Measurements from ENCODE around the gene ADISSP.

ADISSP gene

DNA sequence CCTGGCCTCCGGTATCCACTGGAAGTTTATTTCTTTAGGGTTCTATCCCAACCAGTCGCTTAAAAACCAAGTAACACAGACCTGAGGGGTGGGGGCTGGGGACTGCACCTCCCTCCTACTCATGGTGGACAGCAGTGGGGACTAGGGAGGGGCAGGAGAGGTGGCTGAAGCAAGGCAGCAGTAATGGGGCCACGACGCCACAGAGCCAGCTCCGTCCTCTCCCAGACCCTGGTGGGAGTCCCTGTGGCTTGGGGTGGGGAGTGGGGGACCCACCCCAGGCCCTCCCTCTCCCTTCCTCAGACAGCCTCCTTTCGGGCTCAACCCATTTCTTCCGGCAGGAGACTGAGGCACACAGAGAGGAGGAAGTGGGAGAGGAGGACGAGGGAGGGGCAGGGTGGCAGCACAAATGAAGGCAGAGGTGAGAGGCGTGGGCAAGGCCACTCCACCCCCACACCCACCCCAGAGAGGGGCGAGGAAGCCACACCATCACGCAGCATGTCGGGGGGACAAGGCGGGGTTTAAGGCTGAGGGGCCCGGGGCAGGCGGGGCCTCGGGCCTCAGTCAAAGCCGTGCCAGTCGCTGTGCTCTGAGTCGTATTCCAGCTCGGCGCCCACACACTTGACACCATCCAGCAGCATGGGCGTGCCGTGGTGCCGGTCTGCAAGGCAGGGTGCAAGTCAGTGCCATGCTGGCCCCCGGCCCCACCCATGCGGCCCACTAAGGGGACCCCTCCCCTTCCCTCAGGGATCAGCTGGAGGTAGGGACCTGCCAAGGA is 13.9 kb downstream of the ADISSP start:
- no peak for FAIRE-seq

DNA sequence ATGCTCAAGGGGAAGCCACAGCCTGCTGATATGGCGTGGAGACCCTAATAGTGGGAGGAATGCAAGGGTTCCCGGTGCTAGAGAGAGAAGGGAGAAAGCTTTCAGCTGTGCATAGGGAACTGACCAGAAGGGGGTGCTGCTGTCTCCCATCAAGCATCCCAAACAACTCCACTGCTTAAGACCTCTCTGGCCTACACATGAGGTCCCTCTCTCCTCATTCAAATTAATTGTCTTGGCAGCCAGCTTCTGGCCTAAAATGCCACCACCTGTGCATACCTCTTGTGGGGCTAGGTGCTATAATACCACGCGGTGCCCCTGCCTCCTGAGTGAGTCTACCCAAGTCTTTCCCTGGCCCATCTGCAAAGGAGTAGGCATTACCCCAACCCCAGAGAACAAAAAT is 14.5 kb downstream of the ADISSP start:
- no peak for FAIRE-seq

DNA sequence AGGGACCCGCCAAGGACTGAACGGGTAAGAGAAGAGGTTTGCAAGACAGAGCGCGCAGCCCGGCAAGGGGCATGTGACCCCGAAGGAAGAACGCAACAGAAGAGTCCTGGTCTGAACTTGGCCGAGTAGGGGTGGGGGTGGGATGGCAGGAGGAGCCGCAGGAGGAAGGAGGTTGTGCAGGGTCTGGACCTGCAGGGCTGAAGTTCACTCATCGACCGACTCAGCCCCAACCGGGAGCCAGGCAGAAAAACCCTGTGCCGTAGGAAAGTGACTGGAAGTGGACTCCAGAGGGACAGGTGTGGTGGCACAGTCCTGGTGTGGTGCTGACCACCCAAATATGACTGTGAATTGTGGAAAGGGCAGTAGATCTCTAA is 15.2 kb downstream of the ADISSP start:
- no peak for FAIRE-seq

DNA sequence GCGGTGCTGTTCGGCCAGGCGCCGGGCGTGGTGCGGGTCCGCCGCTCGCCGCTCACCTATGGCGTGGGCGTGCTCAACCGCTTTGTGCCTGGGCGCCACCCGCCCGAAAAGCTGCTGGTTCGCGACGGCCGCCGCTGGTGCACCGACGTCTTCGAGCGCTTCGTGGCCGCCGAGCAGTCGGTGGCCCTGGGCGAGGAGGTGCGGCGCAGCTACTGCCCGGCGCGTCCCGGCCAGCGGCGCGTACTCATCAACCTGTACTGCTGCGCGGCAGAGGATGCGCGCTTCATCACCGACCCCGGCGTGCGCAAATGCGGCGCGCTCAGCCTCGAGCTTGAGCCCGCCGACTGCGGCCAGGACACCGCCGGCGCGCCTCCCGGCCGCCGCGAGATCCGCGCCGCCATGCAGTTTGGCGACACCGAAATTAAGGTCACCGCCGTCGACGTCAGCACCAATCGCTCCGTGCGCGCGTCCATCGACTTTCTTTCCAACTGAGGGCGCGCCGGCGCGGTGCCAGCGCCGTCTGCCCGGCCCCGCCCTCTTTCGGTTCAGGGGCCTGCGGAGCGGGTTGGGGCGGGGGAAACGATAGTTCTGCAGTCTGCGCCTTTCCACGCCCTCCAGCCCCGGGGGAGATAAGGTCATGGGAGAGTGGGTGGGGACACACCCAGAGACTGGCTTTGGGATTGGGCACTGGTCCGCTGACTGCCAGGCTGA is 15.7 kb downstream of the ADISSP start:
- FAIRE-seq = no peak

DNA sequence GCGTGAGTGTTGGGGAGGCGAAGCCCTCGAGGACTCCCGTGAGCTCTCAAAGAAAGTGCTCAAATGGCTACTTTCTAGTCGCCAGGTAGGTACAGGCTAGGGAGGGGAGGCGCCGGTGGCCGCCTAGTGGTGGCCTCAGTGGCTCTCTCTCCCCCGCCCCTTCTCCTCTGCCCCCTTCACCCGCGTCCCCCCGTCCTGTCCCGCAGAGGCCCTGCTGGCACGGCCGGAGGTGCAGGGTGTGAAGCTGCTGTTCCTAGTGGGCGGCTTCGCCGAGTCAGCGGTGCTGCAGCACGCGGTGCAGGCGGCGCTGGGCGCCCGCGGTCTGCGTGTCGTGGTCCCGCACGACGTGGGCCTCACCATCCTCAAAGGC is 16.3 kb downstream of the ADISSP start:
- no peak for FAIRE-seq

DNA sequence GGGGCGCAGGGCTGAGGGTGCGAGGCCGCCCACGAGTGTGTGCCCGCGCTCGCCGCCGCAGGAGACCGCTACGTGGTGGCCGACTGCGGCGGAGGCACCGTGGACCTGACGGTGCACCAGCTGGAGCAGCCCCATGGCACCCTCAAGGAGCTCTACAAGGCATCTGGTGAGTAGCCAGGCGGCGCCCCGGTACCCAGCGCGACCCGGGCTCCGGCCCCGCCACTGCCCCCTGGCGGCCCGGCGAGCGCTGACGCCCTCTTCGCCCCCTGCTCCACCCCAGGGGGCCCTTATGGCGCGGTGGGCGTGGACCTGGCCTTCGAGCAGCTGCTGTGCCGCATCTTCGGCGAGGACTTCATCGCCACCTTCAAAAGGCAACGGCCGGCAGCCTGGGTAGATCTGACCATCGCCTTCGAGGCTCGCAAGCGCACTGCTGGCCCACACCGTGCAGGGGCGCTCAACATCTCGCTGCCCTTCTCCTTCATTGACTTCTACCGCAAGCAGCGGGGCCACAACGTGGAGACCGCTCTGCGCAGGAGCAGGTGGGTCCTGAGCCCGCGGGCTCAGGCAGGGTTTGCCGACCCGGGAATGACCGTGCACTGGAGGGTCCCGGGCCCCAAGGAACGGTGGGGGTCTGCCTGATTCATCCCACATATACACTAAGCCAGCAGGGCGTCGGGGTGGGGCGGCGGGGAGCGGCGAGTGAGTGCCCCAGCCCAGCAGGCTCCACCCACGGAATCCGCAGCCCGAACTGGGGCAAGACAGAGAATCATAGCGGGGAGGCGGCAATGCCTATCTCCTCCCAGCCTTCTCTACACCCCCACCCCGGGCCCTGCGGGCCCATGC is 17.6 kb downstream of the ADISSP start:
- no peak for FAIRE-seq

DNA sequence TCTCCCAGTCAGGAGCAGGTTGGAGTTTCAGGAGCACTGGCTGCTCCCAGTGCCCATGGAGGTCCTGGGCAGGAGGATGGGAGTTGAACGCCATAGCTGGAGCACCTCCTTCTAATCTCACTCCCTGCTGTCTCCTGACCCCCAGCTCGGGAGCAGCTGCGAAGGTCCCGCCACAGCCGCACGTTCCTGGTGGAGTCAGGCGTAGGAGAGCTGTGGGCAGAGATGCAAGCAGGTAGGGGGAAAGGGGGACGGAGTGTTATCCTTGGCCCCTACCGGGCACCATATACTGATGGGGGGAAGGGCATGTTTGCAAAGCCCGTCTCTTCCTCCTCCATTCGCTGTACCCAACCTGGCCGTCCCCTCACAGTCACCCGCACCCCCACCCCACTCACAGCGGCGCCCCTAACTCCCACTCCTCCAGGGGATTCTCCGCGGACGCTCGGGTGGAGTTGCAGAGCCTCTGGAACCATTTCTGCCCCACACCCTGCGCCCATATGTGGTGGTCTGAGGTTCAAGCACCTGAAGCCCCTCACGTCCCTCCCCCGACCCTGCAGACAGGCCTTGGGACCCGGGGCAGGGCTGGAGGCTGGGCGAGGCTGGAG is 18.4 kb downstream of the ADISSP start:
- no peak for FAIRE-seq

DNA sequence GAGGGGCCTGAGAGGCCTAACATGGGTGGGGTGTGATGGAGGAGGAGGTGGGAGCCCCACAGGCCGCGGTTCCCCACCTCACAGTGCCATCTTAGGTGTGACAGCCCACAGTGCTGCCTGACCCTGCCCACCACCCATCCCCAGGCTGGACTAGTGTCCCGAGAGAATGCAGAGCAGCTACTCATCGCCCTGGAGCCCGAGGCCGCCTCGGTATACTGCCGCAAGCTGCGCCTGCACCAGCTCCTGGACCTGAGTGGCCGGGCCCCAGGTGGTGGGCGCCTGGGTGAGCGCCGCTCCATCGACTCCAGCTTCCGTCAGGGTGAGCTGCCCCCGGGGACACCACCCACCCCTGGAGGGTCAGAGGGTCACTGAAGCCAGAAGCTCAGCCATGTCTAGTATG is 19.5 kb downstream of the ADISSP start:
- FAIRE-seq = no peak

DNA sequence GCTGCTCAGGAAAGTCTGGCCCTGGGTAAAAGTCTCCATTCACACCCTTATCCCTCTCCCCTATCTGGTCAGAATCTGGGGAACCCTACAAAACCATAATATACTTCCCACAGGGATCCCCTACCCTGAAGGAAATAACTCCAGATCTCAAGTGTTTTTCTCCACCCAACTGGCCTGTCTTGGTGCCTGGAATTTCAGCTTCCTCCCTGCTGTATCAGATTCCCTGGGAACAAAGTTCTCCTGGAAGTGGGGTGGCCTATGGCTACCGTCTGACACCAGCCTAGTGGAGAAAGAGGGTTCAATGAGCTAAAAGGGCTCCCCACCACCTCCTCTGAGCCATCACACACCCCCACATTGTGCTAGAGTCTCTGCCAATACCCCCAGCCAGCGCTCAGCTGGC is 20.1 kb downstream of the ADISSP start:
- FAIRE-seq = no peak

DNA sequence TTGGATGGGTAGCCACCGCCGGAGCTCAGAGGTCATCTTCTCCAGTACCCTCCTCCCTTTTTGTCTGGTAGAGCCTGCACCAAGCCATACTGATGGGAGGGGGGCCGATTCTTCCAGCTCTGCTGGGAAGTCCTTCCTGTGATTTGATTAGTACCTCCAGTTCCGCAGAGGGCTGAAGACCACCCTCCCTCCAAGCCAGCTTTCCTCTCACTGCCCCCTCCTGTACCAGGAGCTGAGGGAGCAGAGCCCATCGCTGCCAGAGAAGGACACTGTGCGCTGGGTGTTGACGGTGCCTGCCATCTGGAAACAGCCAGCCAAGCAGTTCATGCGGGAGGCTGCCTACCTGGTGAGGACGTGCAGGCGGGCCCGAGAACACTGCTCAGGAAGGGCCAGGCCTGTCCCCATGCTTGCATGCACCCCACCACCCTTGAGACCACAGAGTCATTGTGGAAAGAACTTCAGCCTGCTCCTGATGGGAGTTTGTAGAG is 21.8 kb downstream of the ADISSP start:
- no peak for FAIRE-seq

DNA sequence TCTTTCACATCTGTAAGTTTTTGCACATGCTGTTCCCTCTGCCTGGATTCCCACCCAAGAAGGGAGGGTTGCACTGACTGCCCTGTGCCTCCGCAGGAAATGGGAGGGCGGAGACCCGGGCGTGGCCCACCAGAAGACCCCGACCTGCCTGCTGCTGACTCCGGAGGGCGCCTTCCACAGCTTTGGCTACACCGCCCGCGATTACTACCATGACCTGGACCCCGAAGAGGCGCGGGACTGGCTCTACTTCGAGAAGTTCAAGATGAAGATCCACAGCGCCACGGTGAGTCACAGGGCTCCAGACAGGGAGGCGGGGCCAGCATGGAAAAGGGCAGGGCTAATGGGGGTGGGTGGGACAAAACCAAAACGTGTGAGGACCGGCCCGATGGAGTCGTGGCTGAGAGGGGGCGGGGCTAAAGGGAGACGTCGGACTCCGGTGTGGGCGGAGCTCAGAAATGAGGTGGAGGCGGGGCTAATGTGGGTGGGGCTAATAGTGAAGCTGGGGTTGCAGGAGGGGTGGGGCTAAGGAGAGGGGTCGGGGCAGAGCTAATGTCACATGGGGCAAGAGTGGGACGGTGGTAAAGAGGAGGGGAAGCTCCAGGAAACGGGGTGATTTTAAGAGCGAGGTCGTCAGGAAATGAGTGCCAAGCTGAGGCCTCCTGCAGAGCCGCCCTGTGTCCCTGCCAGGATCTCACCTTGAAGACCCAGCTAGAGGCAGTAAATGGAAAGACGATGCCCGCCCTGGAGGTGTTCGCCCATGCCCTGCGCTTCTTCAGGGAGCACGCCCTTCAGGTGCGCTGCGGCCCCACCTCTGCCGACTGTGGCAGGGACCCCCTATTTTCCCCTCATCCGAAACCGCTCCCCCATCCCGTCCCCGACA is 22.5 kb downstream of the ADISSP start:
- no peak for FAIRE-seq

DNA sequence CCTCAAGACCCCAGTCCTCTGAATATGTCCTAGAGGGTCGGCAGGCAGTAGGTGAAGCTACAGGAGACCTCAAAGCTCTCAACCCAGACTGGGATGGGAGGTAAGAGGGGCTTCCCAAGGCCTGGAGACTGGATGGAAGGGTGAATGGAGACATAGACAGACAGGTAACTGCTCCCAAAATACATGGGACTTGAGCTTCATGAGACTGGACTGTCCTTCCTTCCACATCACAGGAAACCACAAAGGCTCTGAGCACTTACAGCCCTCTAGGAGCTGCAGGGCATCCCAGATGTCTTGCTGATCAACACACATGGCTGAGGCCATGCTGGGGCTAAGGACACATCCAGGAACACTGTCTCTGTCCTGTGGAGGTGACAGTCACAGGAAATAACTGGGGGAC is 23.5 kb downstream of the ADISSP start:
- no peak for FAIRE-seq

DNA sequence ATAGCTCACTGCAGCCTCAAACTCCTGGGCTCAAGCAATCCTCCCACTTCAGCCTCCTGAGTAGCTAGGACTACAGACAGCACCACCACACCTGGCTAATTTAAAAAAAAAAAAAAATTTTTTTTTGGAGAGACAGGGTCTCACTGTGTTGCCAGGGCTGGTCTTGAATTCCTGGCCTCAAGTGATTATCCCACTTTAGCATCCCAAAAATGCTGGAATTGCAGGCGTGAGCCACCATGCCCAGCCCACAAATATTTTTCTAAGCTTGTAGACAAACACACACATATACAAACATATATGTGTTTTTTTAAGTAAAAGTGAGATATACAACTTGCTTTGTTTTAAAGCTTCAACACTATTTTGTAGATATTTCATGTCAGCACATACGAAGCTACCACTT is 24.3 kb downstream of the ADISSP start:
- no peak for FAIRE-seq

DNA sequence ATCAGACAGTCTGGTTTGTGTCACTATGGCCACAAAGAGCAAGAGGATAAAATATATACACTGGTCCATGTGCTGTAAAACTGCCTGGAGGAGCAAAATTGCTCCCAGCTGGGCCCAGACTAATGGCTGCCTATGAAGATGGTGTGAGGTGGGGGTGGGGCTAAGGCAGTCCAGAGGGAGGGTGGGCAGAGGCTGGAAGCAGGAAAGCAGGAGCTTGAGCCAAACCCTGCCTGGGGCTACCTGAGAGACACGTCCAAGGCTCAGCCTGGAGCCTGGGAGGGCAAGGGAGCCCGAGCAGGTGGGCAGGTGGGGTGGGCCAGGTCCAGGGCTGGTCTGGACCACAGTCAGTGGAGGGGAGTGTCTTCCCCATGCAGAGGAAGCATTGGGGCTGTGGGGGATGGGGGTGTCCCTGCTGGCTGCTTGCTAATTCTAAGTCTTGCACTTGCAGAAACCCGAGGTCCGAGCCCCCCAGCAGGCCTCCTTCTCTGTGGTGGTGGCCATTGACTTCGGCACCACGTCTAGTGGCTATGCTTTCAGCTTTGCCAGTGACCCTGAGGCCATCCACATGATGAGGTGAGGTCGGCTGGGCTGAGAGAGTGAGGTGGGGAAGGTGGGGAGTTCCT is 25.6 kb downstream of the ADISSP start:
- no peak for FAIRE-seq

DNA sequence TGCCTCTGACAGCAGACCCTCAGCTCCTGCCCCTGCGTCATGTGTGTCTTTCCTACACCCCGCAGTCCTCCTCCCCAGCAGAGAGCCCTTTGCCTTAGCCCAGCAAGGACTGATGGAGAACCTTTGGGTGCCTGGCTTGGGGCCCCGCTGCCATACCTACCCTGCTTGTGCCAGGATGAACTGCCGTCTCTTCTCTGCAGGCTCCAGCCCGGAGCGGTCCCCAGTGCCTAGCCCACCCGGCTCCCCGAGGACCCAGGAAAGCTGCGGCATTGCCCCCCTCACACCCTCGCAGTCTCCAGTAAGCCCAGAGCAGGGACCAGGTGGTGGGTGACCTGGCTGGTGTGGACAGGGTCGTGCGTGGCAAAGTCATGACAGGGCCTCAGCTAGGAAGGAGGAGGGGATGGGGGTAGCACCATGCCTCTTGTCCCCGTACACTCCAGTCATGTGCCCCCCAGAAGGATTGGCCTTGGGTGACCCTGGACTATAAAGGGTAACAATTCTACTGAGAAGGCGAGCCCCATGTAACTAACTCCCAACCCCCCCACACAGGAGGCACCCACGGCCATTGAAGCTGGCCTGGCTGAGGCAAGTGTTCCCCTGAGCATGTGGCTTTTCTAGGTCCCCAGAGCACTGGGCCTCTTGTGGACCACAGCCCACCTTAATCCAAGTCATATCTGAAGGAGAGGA is 26.8 kb downstream of the ADISSP start:
- no peak for FAIRE-seq

DNA sequence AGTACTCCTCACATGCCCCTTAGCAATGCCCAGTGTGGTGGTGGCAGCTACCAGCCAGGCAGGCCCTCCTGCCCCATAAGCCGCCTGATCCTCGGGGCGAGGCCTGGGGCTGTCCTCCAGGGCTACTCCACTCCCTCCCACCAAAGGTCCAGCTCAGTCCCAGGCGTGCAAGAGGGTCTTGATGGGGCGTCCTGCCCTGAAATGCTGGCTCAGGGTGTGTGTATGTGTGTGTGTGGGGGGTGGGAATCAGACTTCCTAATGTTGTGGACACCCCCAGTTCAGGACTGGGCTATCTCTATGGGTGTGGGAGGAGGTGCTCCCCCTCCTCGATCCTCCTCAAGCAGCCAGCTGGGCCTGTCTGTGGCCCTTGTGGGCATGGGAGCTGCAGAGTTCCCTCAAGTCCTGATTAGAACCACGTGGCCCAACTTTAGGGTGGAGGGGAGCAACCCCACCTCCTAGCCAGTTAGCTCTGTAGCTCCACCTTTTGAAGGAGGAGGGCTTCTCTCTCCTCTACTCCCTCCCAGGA is 27.6 kb downstream of the ADISSP start:
- no peak for FAIRE-seq

DNA sequence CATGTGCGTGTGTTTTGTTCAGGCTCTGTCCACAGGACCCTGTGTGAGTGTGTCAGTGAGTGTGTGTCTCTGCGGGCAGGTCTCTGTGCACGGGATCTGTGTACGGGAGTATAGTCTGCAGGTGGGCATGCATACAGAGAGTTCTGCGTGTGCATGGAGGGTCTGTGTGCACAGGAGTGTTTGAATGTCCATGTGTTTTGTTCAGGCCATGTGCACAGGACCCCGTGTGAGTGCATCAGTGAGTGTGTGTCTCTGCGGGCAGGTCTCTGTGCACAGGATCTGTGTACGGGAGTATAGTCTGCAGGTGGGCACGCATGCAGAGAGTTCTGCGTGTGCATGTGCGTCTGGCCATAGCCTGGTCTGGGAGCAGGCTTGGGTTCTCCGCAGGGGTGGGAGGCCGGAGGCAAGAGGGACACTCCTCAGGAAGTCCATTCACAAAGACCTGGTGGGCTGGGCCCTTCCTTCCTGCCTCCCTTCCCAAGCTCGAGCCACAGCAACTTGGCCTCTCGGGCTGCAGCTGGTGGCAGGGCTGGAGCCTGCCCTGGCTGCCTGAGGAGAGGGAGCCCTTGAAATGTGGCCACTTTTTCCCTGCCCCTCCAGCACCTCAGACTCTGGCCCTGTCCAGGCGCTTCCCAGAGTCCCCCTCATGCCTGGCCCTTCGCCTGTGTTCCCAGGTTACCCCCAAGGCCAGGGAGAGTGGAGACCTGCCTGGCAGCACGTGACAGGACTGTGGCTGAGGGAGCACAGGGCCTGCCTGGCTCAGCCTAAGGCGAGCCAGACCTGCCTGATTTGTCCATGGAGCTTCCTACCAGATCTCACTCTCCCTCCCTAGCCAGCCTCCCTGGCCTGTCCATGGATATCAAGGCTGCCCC is 28.3 kb downstream of the ADISSP start:
- no peak for FAIRE-seq

DNA sequence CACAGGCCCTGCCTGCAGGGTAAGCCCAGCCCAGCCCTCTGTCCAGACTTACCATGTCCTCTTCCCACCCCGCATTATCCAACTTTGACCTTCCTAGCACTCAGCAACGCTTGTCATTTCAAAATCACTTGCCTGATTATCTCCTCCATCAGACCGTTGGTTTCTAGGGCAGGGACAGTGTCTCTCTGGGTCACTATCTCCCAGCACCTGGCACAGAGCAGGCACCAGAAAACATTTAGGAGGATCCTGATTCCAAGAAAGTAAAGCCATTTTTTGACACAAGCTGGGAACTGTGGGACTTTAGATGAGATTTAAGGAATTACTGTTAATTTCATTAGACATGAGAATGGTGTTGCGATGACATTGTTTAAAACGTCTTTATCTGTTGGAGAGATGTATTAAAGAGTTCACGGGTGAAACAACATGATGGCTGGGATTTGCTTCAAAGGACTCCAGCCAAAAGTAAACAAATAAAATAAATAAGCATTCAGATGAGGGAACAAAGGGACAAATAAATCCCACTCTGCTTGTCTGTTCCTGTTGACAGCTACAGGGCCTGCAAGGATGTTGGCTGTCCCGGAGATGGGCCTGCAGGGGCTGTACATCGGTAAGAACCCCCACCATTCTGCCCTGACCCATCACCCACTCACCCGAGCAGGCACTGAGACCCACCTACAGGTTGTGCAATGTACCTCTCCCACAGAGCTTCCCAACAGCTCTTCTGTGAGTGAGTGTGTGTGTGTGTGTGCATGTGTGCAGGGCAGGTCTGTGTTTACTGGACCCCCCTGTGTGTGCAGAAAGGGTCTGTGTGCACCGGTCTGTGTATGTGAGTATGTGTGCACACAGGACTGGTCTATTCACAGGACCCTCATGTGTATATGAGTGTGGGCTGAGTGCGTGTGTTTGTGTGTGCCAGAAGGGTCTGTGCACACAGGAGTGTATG is 29.2 kb downstream of the ADISSP start:
- no peak for FAIRE-seq

All from endometrium (tissue), 2 donors.